Mesenchymal stem cell (in vitro differentiated cells and primary cell): Measurements from ENCODE around the gene CAMTA1.
A peak's percentile ranks its signal among the peaks of the same experiment; 100 is the strongest.

ENCODE experiments used
- DNase-seq: peaks from one replicate; pipeline ENCODE4 v3.0.0-alpha.2; 2013
- H2AFZ ChIP-seq: one replicate; pipeline ENCODE4 v1.6.1; 2013; ENCODE audit warnings: low read depth, mild to moderate bottlenecking, control low read depth, inconsistent platforms, low read length, moderate library complexity
- H2AK5ac ChIP-seq: 2 replicates; pipeline ENCODE4 v1.6.1; 2013; ENCODE audit warnings: low read length, moderate library complexity, mild to moderate bottlenecking, inconsistent platforms; ENCODE audit not compliant: severe bottlenecking
- H2BK120ac ChIP-seq: one replicate; pipeline ENCODE4 v1.6.1; 2013; ENCODE audit warnings: low read depth, mild to moderate bottlenecking, inconsistent platforms, low read length, moderate library complexity
- H2BK12ac ChIP-seq, 2 experiments: one replicate each; pipeline ENCODE4 v1.6.1; 2013; ENCODE audit warnings: inconsistent platforms in 2 of 2, low read length in 2 of 2, mild to moderate bottlenecking in 2 of 2, moderate library complexity in 2 of 2, control low read depth in 1 of 2
- H2BK15ac ChIP-seq: one replicate; pipeline ENCODE4 v1.6.1; 2013; ENCODE audit warnings: mild to moderate bottlenecking, low read depth, inconsistent platforms; ENCODE audit not compliant: poor library complexity, severe bottlenecking
- H2BK5ac ChIP-seq: 2 replicates; pipeline ENCODE4 v1.6.1; 2013; ENCODE audit warnings: low read depth, mild to moderate bottlenecking, low read length, control low read depth, inconsistent platforms; ENCODE audit not compliant: poor library complexity, severe bottlenecking
- H3K14ac ChIP-seq, 2 experiments: one replicate each; pipeline ENCODE4 v1.6.1; 2013; ENCODE audit warnings: inconsistent platforms in 2 of 2, low read length in 2 of 2, control low read depth in 1 of 2, mild to moderate bottlenecking in 1 of 2, moderate library complexity in 1 of 2
- H3K18ac ChIP-seq, 2 experiments: one replicate each; pipeline ENCODE4 v1.6.1; 2013; ENCODE audit warnings: inconsistent platforms in 2 of 2, low read length in 2 of 2, control low read depth in 1 of 2, low read depth in 1 of 2, mild to moderate bottlenecking in 1 of 2
- H3K23ac ChIP-seq, 2 experiments: one replicate each; pipeline ENCODE4 v1.6.1; 2013; ENCODE audit warnings: inconsistent platforms in 2 of 2, low read length in 2 of 2, mild to moderate bottlenecking in 2 of 2, moderate library complexity in 2 of 2, control low read depth in 1 of 2
- H3K27ac ChIP-seq: 2 replicates; pipeline ENCODE4 v1.5.1; 2013; ENCODE audit warnings: mild to moderate bottlenecking, moderate library complexity, low read length, control low read depth, inconsistent platforms; ENCODE audit not compliant: poor library complexity, severe bottlenecking
- H3K27me3 ChIP-seq, 2 experiments: 2 replicates each; pipeline versions ENCODE4 v1.6.1 to v1.7.0; 2013; ENCODE audit warnings: low read length in 2 of 2, mild to moderate bottlenecking in 2 of 2, moderate library complexity in 2 of 2, control low read depth in 1 of 2, inconsistent platforms in 1 of 2; ENCODE audit not compliant: control insufficient read depth in 1 of 2, insufficient read depth in 1 of 2
- H3K36me3 ChIP-seq, 2 experiments: 2 replicates each; pipeline versions ENCODE4 v1.6.1 to v1.7.0; 2013; ENCODE audit warnings: low read length in 2 of 2, control low read depth in 1 of 2, inconsistent platforms in 1 of 2, low read depth in 1 of 2, mild to moderate bottlenecking in 1 of 2; ENCODE audit not compliant: insufficient read depth in 2 of 2, control insufficient read depth in 1 of 2
- H3K4ac ChIP-seq, 2 experiments: one replicate each; pipeline ENCODE4 v1.6.1; 2013; ENCODE audit warnings: inconsistent platforms in 2 of 2, low read length in 2 of 2, mild to moderate bottlenecking in 2 of 2, moderate library complexity in 2 of 2, control low read depth in 1 of 2, low read depth in 1 of 2
- H3K4me1 ChIP-seq: 2 replicates; pipeline ENCODE4 v1.6.1; 2013; ENCODE audit warnings: low read depth, low read length, control low read depth; ENCODE audit not compliant: control insufficient read depth, insufficient read depth
- H3K4me2 ChIP-seq: 2 replicates; pipeline ENCODE4 v1.6.1; 2013; ENCODE audit warnings: low read length, mild to moderate bottlenecking, inconsistent platforms; ENCODE audit not compliant: poor library complexity, severe bottlenecking
- H3K4me3 ChIP-seq, 2 experiments: 2 replicates each; pipeline versions ENCODE4 v1.5.1 to v1.7.0; 2013; ENCODE audit warnings: low read length in 2 of 2, mild to moderate bottlenecking in 2 of 2, control low read depth in 1 of 2, low read depth in 1 of 2; ENCODE audit not compliant: insufficient read depth in 1 of 2
- H3K79me1 ChIP-seq: replicated peaks from 2 replicates; pipeline ENCODE4 v1.6.1; 2013; ENCODE audit warnings: mild to moderate bottlenecking, control low read depth, low read length, inconsistent platforms; ENCODE audit not compliant: poor library complexity, severe bottlenecking
- H3K9ac ChIP-seq: 2 replicates; pipeline ENCODE4 v1.7.0; 2013; ENCODE audit warnings: mild to moderate bottlenecking, low read length, moderate library complexity
- H3K9me3 ChIP-seq: 2 replicates; pipeline ENCODE4 v1.7.0; 2013; ENCODE audit warnings: mild to moderate bottlenecking, low read length; ENCODE audit not compliant: control insufficient read depth
- H4K8ac ChIP-seq: one replicate; pipeline ENCODE4 v1.6.1; 2013; ENCODE audit warnings: inconsistent platforms, mild to moderate bottlenecking, low read length, moderate library complexity
- H4K91ac ChIP-seq: one replicate; pipeline ENCODE4 v1.6.1; 2013; ENCODE audit warnings: mild to moderate bottlenecking, low read length, inconsistent platforms
- WGBS: methylation state at CpG from one replicate; pipeline ENCODE4 v1.1.7; 2013; ENCODE audit warnings: mixed read lengths; 5-methylcytosine and 5-hydroxymethylcytosine counted together

CAMTA1 gene

GRCh38 chr1:7808253-7808844, 1023.1 kb downstream of the CAMTA1 start:
- Histone ChIP-seq H2BK12ac (no peak overlapping the region), H3K4me3 (no peak overlapping the region), H3K27me3 (no peaks in the 10 kb centered on the region), H2AFZ (no peak overlapping the region), H2BK15ac (no peak overlapping the region), H3K4me2 (no peak overlapping the region), H2BK5ac (no peak overlapping the region), H3K4ac (no peak overlapping the region), H3K14ac (no peak overlapping the region), H3K36me3 (peaks cover 7 to 89% of the 10 kb centered on the region in 2 experiments), H3K18ac (no peak overlapping the region), H3K23ac (no peak overlapping the region), H3K9me3 (peaks cover 8% of the 10 kb centered on the region), H2BK120ac (no peak overlapping the region), H3K79me1 (no peaks in the 10 kb centered on the region), H4K8ac (no peak overlapping the region), H4K91ac (no peak overlapping the region), H3K27ac (no peak overlapping the region), H2AK5ac (no peak overlapping the region), H3K4me1 (peaks cover 2% of the 10 kb centered on the region), H3K9ac (no peak overlapping the region)
- DNase-seq: peak; percentile 45
- WGBS: 69% methylated on average over 1 of the region's 1 CpG

DNA sequence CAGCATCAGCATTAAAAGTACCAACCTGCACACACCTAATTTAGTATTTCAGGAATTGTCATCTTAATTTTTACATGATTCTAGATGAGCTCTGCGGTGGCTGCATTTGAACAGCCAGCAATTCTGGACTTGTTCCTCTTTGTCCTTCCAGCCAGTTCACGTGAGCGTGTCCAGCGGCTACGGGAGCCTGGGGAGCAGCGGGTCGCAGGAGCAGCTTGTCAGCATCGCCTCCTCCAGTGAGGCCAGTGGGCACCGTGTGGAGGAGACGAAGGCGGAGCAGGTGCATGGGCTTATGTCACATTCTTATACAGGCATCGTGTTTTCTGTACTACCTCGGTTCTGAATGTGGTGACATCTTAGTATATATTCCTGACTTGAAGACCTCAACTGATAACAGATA, 1024.5 kb downstream of the CAMTA1 start:
- no peak overlapping the region for H3K9ac ChIP-seq
- H2BK5ac ChIP-seq: no peak overlapping the region
- no peak overlapping the region for H2AK5ac ChIP-seq
- no peaks in the 10 kb centered on the region for H3K79me1 ChIP-seq
- no peak overlapping the region for H2AFZ ChIP-seq
- H2BK120ac ChIP-seq: no peak overlapping the region
- H3K4me1 ChIP-seq: peaks cover 2% of the 10 kb centered on the region
- no peak overlapping the region for H3K4ac ChIP-seq
- no peak overlapping the region for H2BK15ac ChIP-seq
- no peak overlapping the region for H3K4me3 ChIP-seq
- no peak overlapping the region for H3K23ac ChIP-seq
- H3K27ac ChIP-seq: no peak overlapping the region
- no peak overlapping the region for H2BK12ac ChIP-seq
- 96% methylated on average over 9 of the region's 13 CpGs for WGBS
- no peak overlapping the region for H3K18ac ChIP-seq
- H4K91ac ChIP-seq: peak overlapping the region; percentile 6
- H4K8ac ChIP-seq: no peak overlapping the region
- H3K36me3 ChIP-seq: peaks cover 2 to 86% of the 10 kb centered on the region in 2 experiments
- H3K4me2 ChIP-seq: no peak overlapping the region
- no peak for DNase-seq
- peaks cover 18% of the 10 kb centered on the region for H3K9me3 ChIP-seq
- no peak overlapping the region for H3K14ac ChIP-seq
- H3K27me3 ChIP-seq: no peaks in the 10 kb centered on the region

- no peak overlapping the region for H2BK120ac ChIP-seq
- H3K27me3 ChIP-seq: no peaks in the 10 kb centered on the region
- DNase-seq: peak; percentile 94
- H3K27ac ChIP-seq: no peak overlapping the region
- H3K4me3 ChIP-seq: no peak overlapping the region
- no peak overlapping the region for H2BK12ac ChIP-seq
- no peak overlapping the region for H3K4me2 ChIP-seq
- H3K79me1 ChIP-seq: no peaks in the 10 kb centered on the region
- H2AK5ac ChIP-seq: no peak overlapping the region
- H3K36me3 ChIP-seq: peaks cover 2 to 86% of the 10 kb centered on the region in 2 experiments
- no peak overlapping the region for H3K18ac ChIP-seq
- H2AFZ ChIP-seq: no peak overlapping the region
- H4K8ac ChIP-seq: no peak overlapping the region
- no peak overlapping the region for H3K23ac ChIP-seq
- 10% methylated on average over 5 of the region's 7 CpGs for WGBS
- peak overlapping the region; percentile 17 for H2BK15ac ChIP-seq
- H2BK5ac ChIP-seq: no peak overlapping the region
- no peak overlapping the region for H4K91ac ChIP-seq
- H3K4ac ChIP-seq: no peak overlapping the region
- H3K9me3 ChIP-seq: peaks cover 18% of the 10 kb centered on the region
- H3K9ac ChIP-seq: no peak overlapping the region
- no peak overlapping the region for H3K14ac ChIP-seq
- peaks cover 2% of the 10 kb centered on the region for H3K4me1 ChIP-seq
Observed at GRCh38 chr1:7810395-7810794, 1025.1 kb downstream of the CAMTA1 start.

- Histone ChIP-seq H3K14ac (no peak overlapping the region), H2BK5ac (no peak overlapping the region), H3K36me3 (peaks cover 2 to 80% of the 10 kb centered on the region in 2 experiments), H2BK12ac (no peak overlapping the region), H3K18ac (no peak overlapping the region), H4K8ac (no peak overlapping the region), H3K27ac (no peak overlapping the region), H3K4me2 (no peak overlapping the region), H3K9ac (no peak overlapping the region), H3K23ac (no peak overlapping the region), H3K27me3 (no peaks in the 10 kb centered on the region), H3K4me3 (no peak overlapping the region), H2AK5ac (no peak overlapping the region), H3K79me1 (no peaks in the 10 kb centered on the region), H2AFZ (no peak overlapping the region), H3K4ac (no peak overlapping the region), H4K91ac (no peak overlapping the region), H3K9me3 (peaks cover 18% of the 10 kb centered on the region), H2BK120ac (no peak overlapping the region), H3K4me1 (peaks cover 2% of the 10 kb centered on the region), H2BK15ac (no peak overlapping the region)
- no peak for DNase-seq
- 95% methylated on average over 6 of the region's 6 CpGs for WGBS
Observed at GRCh38 chr1:7811476-7811875, 1026.2 kb downstream of the CAMTA1 start.
